Aorta (tissue), 5 donors: Measurements from ENCODE around the gene ZNF761. TPM values are rescaled to one million over a fixed set of nuclear protein-coding genes. Genes with fewer than 3 reads are reported as not detected.
"Not testable (repeated sequence)": the region's sequence is repeated elsewhere in the genome, so short reads cannot be mapped to it uniquely, and the experiment has no call there.

ENCODE experiments used
- ATAC-seq: fragments of 200-7000 bp; cut with Tn5 transposase; one replicate; pipeline ENCODE4 v1.9.1; 2022; ENCODE audit warnings: moderate library complexity; ENCODE audit not compliant: low FRiP score
- DNase-seq, 2 donors: peaks; one replicate each; pipeline ENCODE4 v3.0.0-alpha.2; 2020
- H3K27ac ChIP-seq, 2 donors: one replicate each; pipeline ENCODE4 v1.5.1; 2013; ENCODE audit warnings: low read length in 2 of 2, mild to moderate bottlenecking in 2 of 2, moderate library complexity in 2 of 2, control low read depth in 1 of 2, inconsistent platforms in 1 of 2, low read depth in 1 of 2
- H3K27me3 ChIP-seq, 2 donors: one replicate each; pipeline ENCODE4 v1.6.1; 2013; ENCODE audit warnings: control low read depth in 1 of 2, low read length in 1 of 2, mild to moderate bottlenecking in 1 of 2, moderate library complexity in 1 of 2; ENCODE audit not compliant: insufficient read depth in 2 of 2, control insufficient read depth in 1 of 2
- H3K36me3 ChIP-seq, 2 donors: one replicate each; pipeline ENCODE4 v1.6.1; 2013; ENCODE audit warnings: control low read depth in 1 of 2, low read length in 1 of 2, mild to moderate bottlenecking in 1 of 2; ENCODE audit not compliant: insufficient read depth in 2 of 2, control insufficient read depth in 1 of 2
- H3K4me1 ChIP-seq, 2 donors: one replicate each; pipeline ENCODE4 v1.6.1; 2013; ENCODE audit warnings: low read length in 2 of 2, control low read depth in 1 of 2, mild to moderate bottlenecking in 1 of 2, moderate library complexity in 1 of 2; ENCODE audit not compliant: insufficient read depth in 2 of 2, control insufficient read depth in 1 of 2
- H3K4me3 ChIP-seq, 2 donors: one replicate each; pipeline ENCODE4 v1.5.1; 2013; ENCODE audit warnings: low read length in 2 of 2, control low read depth in 1 of 2, mild to moderate bottlenecking in 1 of 2
- H3K9me3 ChIP-seq: one replicate; pipeline ENCODE4 v1.6.1; 2013; ENCODE audit warnings: mild to moderate bottlenecking, low read length; ENCODE audit not compliant: control insufficient read depth
- WGBS, 2 donors: extraction: QIAGEN DNeasy Blood & Tissue Kit; methylation state at CpG; one replicate each; pipeline ENCODE4 v1.1.7; 2013; 5-methylcytosine and 5-hydroxymethylcytosine counted together
- intact Hi-C, 2 donors: fragments of 100-400 bp; cut with DNase I; formaldehyde crosslinking; loops; one replicate each; pipeline versions ENCODE4 v1.14.2 to v1.15.0; 2022
- polyA plus RNA-seq, 2 donors: library from polyadenylated mRNA; stranded (reverse); fragments of 200-250 nt; gene quantifications; one replicate each; pipeline ENCODE4 v1.2.3, GENCODE V29; 2013
- total RNA-seq, 2 donors: library from RNA; stranded (reverse); fragmentation: NEBNext Ultra II Directional; extraction: Animal tissue kit (Norgen Biotek cat#: 25700); gene quantifications; one replicate each; pipeline ENCODE4 v1.2.1, GENCODE V29; 2021
- donor health status: healthy with polysubstance abuse.
- donor health status: Bipolar disorder and iron deficiency.
- donor health status: DM: no; HTN: no; CAD: no.
- donor health status: DM: no; HTN: no; CAD: no.
- donor health status: DM: yes; HTN: yes; CAD: no.

Gene ZNF761
- total and polyA plus RNA-seq, 4 donors: 4.5 to 10.2 (median 8.7) TPM

DNA sequence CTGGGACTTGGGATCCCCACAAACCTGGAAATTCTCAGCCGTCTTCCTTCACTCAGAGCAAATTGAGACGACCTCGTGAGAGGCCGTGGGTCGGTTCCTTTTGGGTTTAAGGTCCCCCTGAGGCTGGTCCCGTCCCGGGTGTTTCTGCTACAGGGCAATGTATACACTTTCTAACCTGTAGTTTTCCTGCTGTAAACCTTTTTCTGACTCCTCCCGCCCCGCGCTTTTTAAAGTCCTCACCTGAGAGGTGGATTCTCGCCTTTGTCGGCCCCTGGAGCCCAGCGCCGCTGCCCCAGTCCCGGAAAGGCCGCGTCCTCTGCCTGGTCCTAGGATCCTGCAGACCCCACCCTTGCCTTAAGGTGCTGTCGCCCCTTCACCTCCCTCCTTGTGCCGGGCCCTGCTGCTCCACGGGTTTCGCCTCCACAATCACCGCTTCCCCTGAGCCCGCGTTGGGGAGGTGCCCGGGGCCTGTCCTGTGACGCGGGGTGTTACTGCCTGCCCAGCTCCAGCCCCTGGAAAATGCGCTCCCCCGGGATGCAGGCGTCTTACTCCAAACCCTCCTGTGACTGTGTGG is 391 bp downstream of the ZNF761 start:
- no peaks in the 10 kb centered on the region for H3K4me1 ChIP-seq
- ATAC-seq (peak; percentile 53), DNase-seq (peak; percentile 50 to 77)
- WGBS, 2 donors: 0% methylated on average over 30 of the region's 30 CpGs
- H3K36me3 ChIP-seq: peaks cover 0 to 2% of the 10 kb centered on the region in 2 donors
- intact Hi-C loops: loop anchor here (5.0 to 10.0 kb wide), 3 partner anchors 35 to 235 kb away; partner anchors contain the start of gene ZNF813 (in 1 of the 2)
- H3K27ac ChIP-seq: peak overlapping the region in 1 of 2 donors; percentile 31
- peaks cover 2% of the 10 kb centered on the region for H3K9me3 ChIP-seq
- H3K27me3 ChIP-seq: no peaks in the 10 kb centered on the region
- H3K4me3 ChIP-seq: peak overlapping the region; percentile 57 to 78

DNA sequence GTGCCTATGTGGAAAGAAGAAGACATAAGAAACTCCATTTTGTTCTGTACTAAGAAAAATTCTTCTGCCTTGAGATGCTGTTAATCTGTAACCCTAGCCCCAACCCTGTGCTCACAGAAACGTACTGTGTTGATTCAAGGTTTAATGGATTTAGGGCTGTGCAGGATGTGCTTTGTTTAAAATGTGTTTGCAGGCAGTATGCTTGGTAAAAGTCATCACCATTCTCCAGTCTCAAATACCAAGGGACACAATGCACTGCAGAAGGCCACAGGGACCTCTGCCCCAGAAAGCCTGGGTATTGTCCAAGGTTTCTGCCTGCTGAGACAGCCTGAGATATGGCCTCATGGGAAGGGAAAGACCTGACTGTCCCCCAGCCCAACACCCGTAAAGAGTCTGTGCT is 12.0 kb downstream of the ZNF761 start:
- H3K27ac ChIP-seq, H3K27me3 ChIP-seq, ATAC-seq, H3K4me3 ChIP-seq, intact Hi-C loops, H3K36me3 ChIP-seq, DNase-seq, H3K4me1 ChIP-seq: not testable (repeated sequence)
- H3K9me3 ChIP-seq: peaks cover 11% of the 10 kb centered on the region
- 89 to 93% methylated on average over 2 of the region's 2 CpGs for WGBS, 2 donors

DNA sequence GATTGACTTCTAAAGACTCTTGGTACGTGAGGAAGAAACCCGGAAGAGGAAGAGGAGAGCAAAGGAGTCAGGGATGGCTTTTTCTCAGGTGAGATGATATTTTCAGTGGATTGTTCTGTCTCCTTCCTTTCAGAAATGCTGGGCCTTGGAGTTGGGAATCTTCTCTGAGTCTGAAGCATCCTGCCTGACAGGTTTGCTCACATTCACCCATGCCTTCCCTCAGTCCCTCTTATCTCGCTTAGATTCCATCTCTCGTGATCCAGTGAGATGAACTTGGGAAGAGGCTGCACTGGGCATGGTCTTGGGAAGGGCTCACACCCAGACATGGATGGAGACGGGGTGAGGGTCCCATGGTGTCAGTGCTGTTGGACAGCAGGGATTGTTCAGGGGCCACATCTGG is 15.4 kb downstream of the ZNF761 start:
- Histone ChIP-seq H3K36me3 (peaks cover 12 to 13% of the 10 kb centered on the region in 2 donors), H3K9me3 (peaks cover 20% of the 10 kb centered on the region)
- H3K4me3 ChIP-seq, H3K27me3 ChIP-seq, ATAC-seq, H3K27ac ChIP-seq, DNase-seq, intact Hi-C loops, H3K4me1 ChIP-seq: not testable (repeated sequence)
- 88 to 95% methylated on average over 5 of the region's 5 CpGs for whole genome bisulfite sequencing, 2 donors

DNA sequence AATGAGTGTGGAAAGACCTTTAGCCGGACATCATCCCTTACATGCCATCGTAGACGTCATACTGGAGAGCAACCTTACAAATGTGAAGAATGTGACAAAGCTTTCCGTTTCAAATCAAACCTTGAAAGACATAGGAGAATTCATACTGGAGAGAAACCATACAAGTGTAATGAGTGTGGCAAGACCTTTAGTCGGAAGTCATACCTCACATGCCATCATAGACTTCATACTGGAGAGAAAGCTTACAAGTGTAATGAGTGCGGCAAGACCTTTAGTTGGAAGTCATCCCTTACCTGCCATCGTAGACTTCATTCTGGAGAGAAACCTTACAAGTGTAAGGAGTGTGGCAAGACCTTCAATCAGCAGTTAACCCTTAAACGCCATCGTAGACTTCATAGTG is 24.0 kb downstream of the ZNF761 start:
- no peak overlapping the region for H3K27ac ChIP-seq
- no peak overlapping the region for H3K4me3 ChIP-seq
- H3K27me3 ChIP-seq: peaks cover 0 to 2% of the 10 kb centered on the region in 2 donors
- WGBS, 2 donors: 88 to 92% methylated on average over 9 of the region's 9 CpGs
- no peak for ATAC-seq
- no peak for DNase-seq
- no peaks in the 10 kb centered on the region for H3K4me1 ChIP-seq
- H3K9me3 ChIP-seq: peaks cover 27% of the 10 kb centered on the region
- peaks cover 14 to 23% of the 10 kb centered on the region in 2 donors for H3K36me3 ChIP-seq
- intact Hi-C loops: no loop called here

DNA sequence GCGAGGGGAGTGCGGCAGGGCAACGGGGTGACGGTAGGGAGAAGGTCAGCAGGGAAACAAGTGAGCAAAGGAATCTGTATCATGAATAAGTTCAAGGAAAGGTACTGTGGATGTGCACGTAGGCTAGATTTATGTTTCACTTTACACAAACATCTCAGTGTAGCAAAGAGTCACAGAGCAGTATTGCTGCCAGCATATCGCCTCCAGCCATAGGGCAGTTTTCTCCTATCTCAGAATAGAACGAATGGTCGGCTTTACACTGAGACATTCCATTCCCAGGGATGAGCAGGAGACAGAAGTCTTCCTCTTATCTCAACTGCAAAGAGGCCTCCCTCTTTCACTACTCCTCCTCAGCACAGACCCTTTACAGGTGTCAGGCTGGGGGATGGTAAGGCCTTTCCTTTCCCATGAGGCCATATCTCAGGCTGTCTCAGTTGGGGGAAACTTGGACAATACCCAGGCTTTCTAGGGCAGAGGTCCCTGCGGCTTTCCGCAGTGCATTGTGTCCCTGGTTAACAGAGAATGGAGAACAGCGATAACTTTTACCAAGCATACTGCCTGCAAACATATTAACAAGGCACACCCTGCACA is 28.4 kb downstream of the ZNF761 start:
- DNase-seq, ATAC-seq, H3K4me1 ChIP-seq, H3K27me3 ChIP-seq, intact Hi-C loops, H3K4me3 ChIP-seq, H3K27ac ChIP-seq, H3K36me3 ChIP-seq: not testable (repeated sequence)
- 67 to 70% methylated on average over 11 of the region's 11 CpGs for WGBS, 2 donors
- H3K9me3 ChIP-seq: peaks cover 14% of the 10 kb centered on the region

DNA sequence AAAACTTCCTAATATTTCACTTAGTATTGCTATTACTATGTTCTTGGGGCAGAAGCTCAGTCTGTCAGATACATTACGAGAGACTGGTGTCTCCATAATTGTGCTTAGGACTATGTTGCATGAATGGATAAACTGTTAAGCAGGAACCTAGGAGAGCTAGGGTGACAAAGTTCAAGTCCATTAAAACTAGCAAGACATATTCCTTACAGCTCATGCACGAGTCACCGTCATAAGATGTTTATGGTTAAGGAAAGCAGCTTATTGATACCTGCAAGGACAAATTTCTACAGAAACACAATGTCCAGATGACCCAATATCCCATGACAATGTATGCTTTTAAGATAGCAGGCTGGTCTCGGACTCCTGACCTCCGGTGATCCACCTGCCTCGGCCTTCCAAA is 30.1 kb downstream of the ZNF761 start:
- DNase-seq (no peak), ATAC-seq (no peak)
- intact Hi-C loops: no loop called here
- Histone ChIP-seq H3K9me3 (peaks cover 10% of the 10 kb centered on the region), H3K27me3 (peaks cover 0 to 2% of the 10 kb centered on the region in 2 donors), H3K27ac (no peak overlapping the region), H3K4me3 (no peak overlapping the region), H3K4me1 (no peaks in the 10 kb centered on the region), H3K36me3 (no peaks in the 10 kb centered on the region)
- 92 to 93% methylated on average over 6 of the region's 6 CpGs for WGBS, 2 donors

DNA sequence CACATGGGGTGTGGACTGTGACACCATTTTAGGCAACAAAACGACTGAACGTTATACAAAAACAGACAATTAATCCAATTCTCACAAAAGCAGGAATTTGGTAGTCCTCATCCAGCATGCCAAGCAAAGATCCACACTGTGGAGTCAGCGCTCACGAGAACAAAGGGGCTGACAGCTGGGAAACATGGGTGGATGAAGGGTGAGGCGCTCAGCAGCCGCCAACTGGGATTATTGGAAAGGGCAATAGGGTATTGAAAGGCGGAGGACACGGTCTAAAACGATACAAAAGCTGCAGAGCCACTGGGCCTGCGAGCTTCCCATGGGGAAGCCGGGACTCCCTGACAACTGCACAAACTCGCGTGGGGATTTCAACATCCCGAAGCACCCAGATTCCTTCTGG is 31.1 kb downstream of the ZNF761 start:
- Histone ChIP-seq H3K27me3 (peaks cover 0 to 2% of the 10 kb centered on the region in 2 donors), H3K4me1 (no peaks in the 10 kb centered on the region), H3K27ac (no peak overlapping the region), H3K4me3 (no peak overlapping the region), H3K9me3 (peaks cover 8% of the 10 kb centered on the region), H3K36me3 (no peaks in the 10 kb centered on the region)
- no peak for DNase-seq
- WGBS, 2 donors: 42 to 43% methylated on average over 14 of the region's 14 CpGs
- no peak for ATAC-seq
- intact Hi-C loops: no loop called here

DNA sequence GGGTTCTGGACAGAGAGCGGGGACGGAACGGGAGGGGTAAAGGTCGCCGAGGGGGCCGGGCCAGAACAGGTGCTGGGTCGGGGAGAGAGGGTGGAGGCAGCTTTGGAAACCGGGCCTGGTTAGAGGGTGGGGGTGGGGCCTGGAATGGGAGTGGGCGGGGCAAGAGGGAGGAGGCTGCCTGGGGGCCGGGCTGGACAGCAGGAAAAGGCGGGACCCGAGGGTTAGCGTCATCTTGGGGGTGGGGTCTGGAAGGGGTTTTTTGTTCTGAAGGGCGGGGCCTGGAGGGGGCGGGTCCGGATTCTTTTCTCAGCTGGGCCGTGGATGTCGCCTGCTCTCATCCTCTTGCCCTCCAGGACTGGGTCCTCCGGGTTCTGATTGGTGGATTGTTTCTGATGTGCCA is 31.5 kb downstream of the ZNF761 start:
- DNase-seq (peak; percentile 69 to 83), ATAC-seq (peak; percentile 63)
- WGBS, 2 donors: 2 to 5% methylated on average over 19 of the region's 19 CpGs
- Histone ChIP-seq H3K27ac (no peak overlapping the region), H3K4me1 (no peaks in the 10 kb centered on the region), H3K4me3 (no peak overlapping the region), H3K27me3 (peaks cover 0 to 2% of the 10 kb centered on the region in 2 donors), H3K9me3 (peaks cover 7% of the 10 kb centered on the region), H3K36me3 (no peaks in the 10 kb centered on the region)
- intact Hi-C loops: no loop called here
